ENCODE results near the gene PCNX1. TPM values are rescaled to one million over a fixed set of nuclear protein-coding genes. Genes with fewer than 3 reads are reported as not detected.
A peak's percentile ranks its signal among the peaks of the same experiment; 100 is the strongest.
"Not testable (repeated sequence)": the region's sequence is repeated elsewhere in the genome, so short reads cannot be mapped to it uniquely, and the experiment has no call there.

The PCNX1 gene
- 10 to 100 TPM; 52.3 to 85.9 TPM for total RNA-seq

DNA sequence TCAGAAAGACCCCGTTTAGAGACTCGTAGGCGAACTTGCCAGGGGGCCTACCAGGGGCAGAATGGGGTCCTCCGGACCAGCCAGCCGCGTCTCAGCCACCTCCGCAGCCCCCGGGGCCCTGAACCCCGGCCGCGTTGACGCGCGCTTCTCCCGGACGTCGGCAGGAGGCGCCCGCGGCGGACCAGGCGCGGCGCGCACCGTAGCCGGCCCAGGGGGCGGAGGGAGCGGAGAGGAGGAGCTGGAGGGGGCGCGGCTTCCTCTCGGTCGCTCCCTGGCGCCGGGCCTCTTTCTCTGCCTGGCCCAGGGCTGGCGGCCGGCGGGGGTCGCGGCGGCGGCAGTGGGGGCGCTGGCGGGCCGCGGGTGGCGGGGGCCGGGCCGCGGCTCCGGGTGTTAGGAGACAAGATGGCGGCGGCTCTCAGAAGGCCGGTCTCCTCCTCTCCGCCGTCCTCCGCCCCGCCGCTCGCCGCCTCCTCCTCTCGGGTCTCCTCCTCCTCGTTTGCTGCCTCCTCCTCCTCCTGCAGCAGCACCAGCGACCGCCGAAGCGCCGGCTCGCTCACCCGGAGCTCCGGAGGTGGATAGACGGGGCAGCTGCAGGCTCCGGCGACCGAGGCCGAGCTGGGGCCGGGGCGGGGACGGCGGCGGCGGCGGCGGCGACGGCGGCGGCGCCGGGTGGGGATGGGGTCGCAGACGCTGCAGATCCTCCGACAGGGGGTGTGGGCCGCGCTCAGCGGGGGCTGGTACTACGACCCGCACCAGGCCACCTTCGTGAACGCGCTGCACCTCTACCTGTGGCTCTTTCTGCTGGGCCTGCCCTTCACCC is at the start of gene PCNX1:
Gene PCNX1, plus strand, starts transcription at position 284 of the 820 bp plus-strand sequence. Its CDS starts 392 bp downstream, at position 676.
- Histone ChIP-seq H3K27me3 (replicated peaks; ENCODE audit: insufficient read depth) (no peaks in the 10 kb centered on the region), H3K4me1 (ENCODE audit: control insufficient read depth in 1 of 2, low read depth in 2 of 2) (peaks cover 32 to 38% of the 10 kb centered on the region in 2 donors), H3K27ac (peak within 1 kb of the TSS; percentile 92 to 96), H3K9me3 (no peaks in the 10 kb centered on the region), H3K4me3 (peak within 1 kb of the TSS; percentile 89), H3K36me3 (no peaks in the 10 kb centered on the region)
- peak; percentile 79 for ATAC-seq (ENCODE audit: insufficient number of reproducible peaks, low FRiP score, low read depth)
- DNase-seq (ENCODE audit: low spot score), result peak; percentile 32
- TF ChIP-seq, protein P1, sequence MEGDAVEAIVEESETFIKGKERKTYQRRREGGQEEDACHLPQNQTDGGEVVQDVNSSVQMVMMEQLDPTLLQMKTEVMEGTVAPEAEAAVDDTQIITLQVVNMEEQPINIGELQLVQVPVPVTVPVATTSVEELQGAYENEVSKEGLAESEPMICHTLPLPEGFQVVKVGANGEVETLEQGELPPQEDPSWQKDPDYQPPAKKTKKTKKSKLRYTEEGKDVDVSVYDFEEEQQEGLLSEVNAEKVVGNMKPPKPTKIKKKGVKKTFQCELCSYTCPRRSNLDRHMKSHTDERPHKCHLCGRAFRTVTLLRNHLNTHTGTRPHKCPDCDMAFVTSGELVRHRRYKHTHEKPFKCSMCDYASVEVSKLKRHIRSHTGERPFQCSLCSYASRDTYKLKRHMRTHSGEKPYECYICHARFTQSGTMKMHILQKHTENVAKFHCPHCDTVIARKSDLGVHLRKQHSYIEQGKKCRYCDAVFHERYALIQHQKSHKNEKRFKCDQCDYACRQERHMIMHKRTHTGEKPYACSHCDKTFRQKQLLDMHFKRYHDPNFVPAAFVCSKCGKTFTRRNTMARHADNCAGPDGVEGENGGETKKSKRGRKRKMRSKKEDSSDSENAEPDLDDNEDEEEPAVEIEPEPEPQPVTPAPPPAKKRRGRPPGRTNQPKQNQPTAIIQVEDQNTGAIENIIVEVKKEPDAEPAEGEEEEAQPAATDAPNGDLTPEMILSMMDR (IDR thresholded peaks at IDR 0.05), result peak; percentile 83

DNA sequence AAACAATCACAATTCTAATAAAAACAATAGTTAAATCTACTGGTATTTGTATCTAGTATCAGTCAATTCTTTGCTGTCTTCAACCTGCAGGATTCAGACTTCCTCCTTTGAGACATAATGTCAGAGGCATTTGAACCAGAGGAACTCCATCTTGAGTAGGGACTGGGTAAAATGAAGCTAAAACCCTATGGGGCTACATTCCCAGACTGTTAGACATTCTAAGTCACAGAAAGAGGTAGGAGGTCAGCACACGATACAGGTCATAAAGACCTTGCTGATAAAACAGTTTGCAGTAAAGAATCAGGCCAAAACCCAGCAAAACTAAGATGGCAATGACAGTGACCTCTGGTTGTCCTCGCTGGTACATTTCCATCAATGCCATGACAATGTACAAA is 49.8 kb upstream of the PCNX1 start:
- Histone ChIP-seq H3K9me3 (no peaks in the 10 kb centered on the region), H3K27ac (no peak overlapping the region), H3K4me3 (no peak overlapping the region), H3K27me3 (replicated peaks; ENCODE audit: insufficient read depth) (no peaks in the 10 kb centered on the region), H3K36me3 (no peaks in the 10 kb centered on the region), H3K4me1 (ENCODE audit: control insufficient read depth in 1 of 2, low read depth in 2 of 2) (no peaks in the 10 kb centered on the region)
- TF ChIP-seq, protein P1 (IDR thresholded peaks at IDR 0.05), result no peak
- no peak for DNase-seq (ENCODE audit: low spot score)
- ATAC-seq (ENCODE audit: insufficient number of reproducible peaks, low FRiP score, low read depth), result no peak

DNA sequence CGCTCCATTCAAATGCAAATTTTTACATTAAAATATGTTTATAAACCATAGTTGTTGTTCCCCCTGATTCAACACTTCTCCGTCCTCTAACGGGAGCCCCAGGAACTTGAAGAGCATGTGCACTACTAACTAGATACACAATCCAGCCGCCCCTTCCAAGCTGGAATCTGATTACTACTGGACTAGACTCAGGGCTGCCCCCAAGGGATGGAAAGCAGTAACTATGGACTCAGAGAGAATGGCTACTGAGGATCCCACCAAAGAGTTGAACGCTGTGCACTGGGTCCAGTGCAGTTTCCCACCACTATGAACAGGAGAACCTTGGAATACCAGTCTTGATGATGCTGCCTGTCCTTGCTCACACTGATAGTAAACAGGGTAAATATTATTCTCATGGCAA is 48.6 kb upstream of the PCNX1 start:
- Histone ChIP-seq H3K27ac (no peak overlapping the region), H3K9me3 (no peaks in the 10 kb centered on the region), H3K4me3 (no peak overlapping the region), H3K36me3 (no peaks in the 10 kb centered on the region), H3K27me3 (replicated peaks; ENCODE audit: insufficient read depth) (no peaks in the 10 kb centered on the region), H3K4me1 (ENCODE audit: control insufficient read depth in 1 of 2, low read depth in 2 of 2) (no peaks in the 10 kb centered on the region)
- TF ChIP-seq, protein P1 (IDR thresholded peaks at IDR 0.05), result no peak
- DNase-seq (ENCODE audit: low spot score) (no peak), ATAC-seq (ENCODE audit: insufficient number of reproducible peaks, low FRiP score, low read depth) (no peak)

DNA sequence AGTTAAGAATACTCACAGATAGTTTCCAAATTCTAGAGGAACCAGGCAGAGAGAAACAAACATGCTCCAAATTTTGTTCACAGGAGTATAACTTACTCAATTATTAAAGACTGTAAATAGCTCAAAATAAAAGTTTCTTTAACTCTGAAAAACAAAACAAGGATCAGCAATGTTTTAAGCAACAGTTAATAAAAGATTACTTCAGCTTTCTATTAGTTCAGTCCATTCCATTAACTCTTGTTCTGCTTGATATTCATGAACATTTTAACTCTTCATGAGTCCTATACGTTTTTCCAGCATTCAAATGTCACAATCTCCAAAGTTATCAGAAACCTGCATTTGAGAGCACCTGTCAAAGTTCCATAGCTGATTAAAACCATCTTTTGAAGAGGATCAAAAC is 40.3 kb upstream of the PCNX1 start:
- not testable (repeated sequence) for H3K27ac ChIP-seq; H3K27me3 ChIP-seq (replicated peaks; ENCODE audit: insufficient read depth); H3K9me3 ChIP-seq; ATAC-seq (ENCODE audit: insufficient number of reproducible peaks, low FRiP score, low read depth); H3K4me3 ChIP-seq; DNase-seq (ENCODE audit: low spot score); H3K4me1 ChIP-seq (ENCODE audit: control insufficient read depth in 1 of 2, low read depth in 2 of 2); H3K36me3 ChIP-seq

DNA sequence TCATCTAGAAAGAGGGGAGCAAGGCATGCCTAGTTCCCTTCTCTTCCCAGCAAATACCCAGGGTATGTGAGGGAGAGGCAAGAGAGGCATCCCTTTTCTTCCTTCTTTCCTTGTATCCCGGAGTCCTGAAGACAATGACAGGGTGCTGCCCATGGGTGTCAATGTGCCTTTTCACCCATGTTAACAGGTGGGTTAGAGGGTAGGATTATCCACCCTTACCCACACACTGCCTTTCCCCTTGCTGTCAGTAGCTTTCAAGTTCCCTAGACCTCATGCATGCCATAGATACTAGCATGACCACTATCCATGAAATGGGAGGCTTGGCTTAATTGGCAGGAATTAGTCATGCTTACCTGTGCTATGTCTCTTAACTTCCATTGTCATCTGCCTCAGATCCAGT is 36.3 kb upstream of the PCNX1 start:
- no peak overlapping the region for H3K4me3 ChIP-seq
- TF ChIP-seq, protein P1 (IDR thresholded peaks at IDR 0.05), result no peak
- DNase-seq (ENCODE audit: low spot score), result no peak
- no peak overlapping the region for H3K27ac ChIP-seq
- no peaks in the 10 kb centered on the region for H3K36me3 ChIP-seq
- H3K27me3 ChIP-seq (replicated peaks; ENCODE audit: insufficient read depth), result no peaks in the 10 kb centered on the region
- ATAC-seq (ENCODE audit: insufficient number of reproducible peaks, low FRiP score, low read depth), result no peak
- H3K4me1 ChIP-seq (ENCODE audit: control insufficient read depth in 1 of 2, low read depth in 2 of 2), result no peaks in the 10 kb centered on the region
- no peaks in the 10 kb centered on the region for H3K9me3 ChIP-seq
